Stomach (tissue), 9 donors: ENCODE data around the gene BICDL1. TPM values are rescaled to one million over a fixed set of nuclear protein-coding genes. Genes with fewer than 3 reads are reported as not detected.

Experiments
- DNase-seq, 2 donors: peaks; one replicate each; pipeline versions ENCODE4 v3.0.0 to v3.0.0-alpha.2; 2013 to 2019
- H3K27ac ChIP-seq, 5 donors: fragments of 200-600 bp in 4 of 5; sonication (generic) in 4 of 5; one replicate each; pipeline ENCODE4 v1.5.1; 2013 to 2019; ENCODE audit warnings: mild to moderate bottlenecking in 1 of 5, moderate library complexity in 1 of 5
- H3K27me3 ChIP-seq, 3 donors: fragments of 200-600 bp; sonication (generic); one replicate each; pipeline ENCODE4 v1.5.1; 2017 to 2019; ENCODE audit warnings: mixed run types in 1 of 3
- H3K36me3 ChIP-seq, 4 donors: fragments of 200-600 bp; sonication (generic); 1 replicate in 3 of 4; 2 replicates in 1 of 4; pipeline ENCODE4 v1.5.1; 2016 to 2019
- H3K4me1 ChIP-seq, 4 donors: fragments of 200-600 bp; sonication (generic); one replicate each; pipeline ENCODE4 v1.5.1; 2016 to 2019
- H3K4me3 ChIP-seq, 4 donors: fragments of 200-600 bp; sonication (generic) in 3 of 4; one replicate each; pipeline ENCODE4 v1.5.1; 2016 to 2019; ENCODE audit warnings: mild to moderate bottlenecking in 1 of 4
- H3K9me3 ChIP-seq, 4 donors: fragments of 200-600 bp; sonication (generic); one replicate each; pipeline ENCODE4 v1.5.1; 2016 to 2019
- CTCF ChIP-seq, 7 experiments: fragments of 450-650 bp in 4 of 7; fragments of 200-600 bp in 3 of 7; sonication (generic) in 3 of 7; IDR thresholded peaks; one replicate each; pipeline ENCODE4 v1.5.1; 2016 to 2019; ENCODE audit warnings: antibody characterized with exemption in 7 of 7, control low read depth in 2 of 7, mild to moderate bottlenecking in 1 of 7
- EP300 ChIP-seq: sonication (generic); formaldehyde crosslinking; IDR thresholded peaks from one replicate; pipeline ENCODE4 v1.6.1; 2017; ENCODE audit warnings: antibody characterized with exemption
- POLR2A ChIP-seq, 4 donors: fragments of 450-650 bp; IDR thresholded peaks; one replicate each; pipeline ENCODE4 v1.6.1; 2016; ENCODE audit warnings: antibody characterized with exemption in 4 of 4, control low read depth in 2 of 4, mild to moderate bottlenecking in 1 of 4, moderate library complexity in 1 of 4
- POLR2AphosphoS5 ChIP-seq, 3 donors: sonication (generic); formaldehyde crosslinking; IDR thresholded peaks; one replicate each; pipeline ENCODE4 v1.6.1; 2016; ENCODE audit warnings: antibody characterized with exemption in 3 of 3
- WGBS, 5 donors: extraction: QIAGEN DNeasy Blood & Tissue Kit in 3 of 5; methylation state at CpG; one replicate each; pipeline versions ENCODE4 v1.1.5 to v1.1.7; 2013 to 2018; 5-methylcytosine and 5-hydroxymethylcytosine counted together
- intact Hi-C: fragments of 100-400 bp; cut with DNase I; formaldehyde crosslinking; loops from one replicate; pipeline ENCODE4 v1.15.1; 2023; ENCODE audit warnings: low total_unique reads
- polyA plus RNA-seq, 3 donors: library from polyadenylated mRNA; stranded (reverse); fragments of 200-250 nt; gene quantifications; one replicate each; pipeline ENCODE4 v1.2.3, GENCODE V29; 2013
- total RNA-seq, 5 donors: library from RNA; depleted of rRNA; stranded (reverse); fragments of >200 nt; gene quantifications; one replicate each; pipeline versions ENCODE4 v1.1.0 to v1.2.3, GENCODE V29; 2014 to 2016
- donor health status: healthy with polysubstance abuse.
- donor health status: Bipolar disorder and iron deficiency.
- donor health status: healthy.

Gene BICDL1
- total and polyA plus RNA-seq, 8 donors, result 8.6 to 68.7 (median 25.4) TPM

GRCh38 chr12:120093336-120093591, 104.2 kb downstream of the BICDL1 start:
- H3K27ac ChIP-seq, result no peak overlapping the region
- no peaks in the 10 kb centered on the region for H3K9me3 ChIP-seq
- no peak for TF ChIP-seq EP300
- no peak for TF ChIP-seq POLR2A (IDR thresholded peaks at IDR 0.05)
- no peak for TF ChIP-seq POLR2AphosphoS5 (IDR thresholded peaks at IDR 0.05)
- TF ChIP-seq CTCF (IDR thresholded peaks at IDR 0.05), result no peak
- peaks cover 33 to 85% (median 70%) of the 10 kb centered on the region in 4 donors for H3K36me3 ChIP-seq
- WGBS, 5 donors, result 73 to 89% (median 75%) methylated on average over 3 to 4 of the region's 4 CpGs
- H3K27me3 ChIP-seq, result no peaks in the 10 kb centered on the region
- no peak overlapping the region for H3K4me3 ChIP-seq
- intact Hi-C loops, result no loop called here
- peak in 1 of 2 donors; percentile 41 for DNase-seq
- peaks cover 0 to 17% (median 0%) of the 10 kb centered on the region in 4 donors for H3K4me1 ChIP-seq

- Histone ChIP-seq H3K4me1 (peaks cover 0 to 17% (median 0%) of the 10 kb centered on the region in 4 donors), H3K9me3 (no peaks in the 10 kb centered on the region), H3K4me3 (no peak overlapping the region), H3K27ac (no peak overlapping the region), H3K27me3 (no peaks in the 10 kb centered on the region), H3K36me3 (peaks cover 38 to 90% (median 76%) of the 10 kb centered on the region in 4 donors)
- TF ChIP-seq POLR2AphosphoS5 (IDR thresholded peaks at IDR 0.05) (no peak), EP300 (no peak), POLR2A (IDR thresholded peaks at IDR 0.05) (no peak), CTCF (IDR thresholded peaks at IDR 0.05) (no peak)
- 57 to 69% (median 64%) methylated on average over 12 to 17 of the region's 17 CpGs for WGBS, 5 donors
- intact Hi-C loops, result no loop called here
- peak in 1 of 2 donors; percentile 67 for DNase-seq
These were observed 104.7 kb downstream of the BICDL1 start for GRCh38 chr12:120093592-120094355.

- TF ChIP-seq EP300, result no peak
- TF ChIP-seq POLR2A (IDR thresholded peaks at IDR 0.05), result no peak
- TF ChIP-seq POLR2AphosphoS5 (IDR thresholded peaks at IDR 0.05), result no peak
- no peak for TF ChIP-seq CTCF (IDR thresholded peaks at IDR 0.05)
- peaks cover 46 to 98% (median 83%) of the 10 kb centered on the region in 4 donors for H3K36me3 ChIP-seq
- WGBS, 5 donors, result 72 to 87% (median 81%) methylated on average over 7 to 9 of the region's 9 CpGs
- no peak overlapping the region for H3K27ac ChIP-seq
- no peaks in the 10 kb centered on the region for H3K9me3 ChIP-seq
- no peak overlapping the region for H3K4me3 ChIP-seq
- intact Hi-C loops, result no loop called here
- no peaks in the 10 kb centered on the region for H3K27me3 ChIP-seq
- H3K4me1 ChIP-seq, result peaks cover 0 to 17% (median 0%) of the 10 kb centered on the region in 4 donors
- no peak for DNase-seq
These were observed 105.4 kb downstream of the BICDL1 start for GRCh38 chr12:120094485-120094884.

- H3K27me3 ChIP-seq, result no peaks in the 10 kb centered on the region
- 89 to 98% (median 91%) methylated on average over 9 to 13 of the region's 13 CpGs for WGBS, 5 donors
- H3K36me3 ChIP-seq, result peaks cover 53 to 98% (median 88%) of the 10 kb centered on the region in 4 donors
- H3K9me3 ChIP-seq, result no peaks in the 10 kb centered on the region
- no peak overlapping the region for H3K27ac ChIP-seq
- DNase-seq, result no peak
- TF ChIP-seq EP300 (no peak), POLR2AphosphoS5 (IDR thresholded peaks at IDR 0.05) (no peak), POLR2A (IDR thresholded peaks at IDR 0.05) (no peak), CTCF (IDR thresholded peaks at IDR 0.05) (no peak)
- H3K4me1 ChIP-seq, result peaks cover under 1 to 23% (median 4%) of the 10 kb centered on the region in 4 donors
- H3K4me3 ChIP-seq, result no peak overlapping the region
- intact Hi-C loops, result no loop called here
These were observed 106.3 kb downstream of the BICDL1 start for GRCh38 chr12:120095331-120095730.
